SU-DHL-6 (cell line): Measurements from ENCODE around the gene AHI1.

Experiments
- H2AFZ ChIP-seq: fragments of 200-600 bp; sonication (generic); 2 replicates; pipeline ENCODE4 v1.6.1; 2014; ENCODE audit warnings: low read depth, mild to moderate bottlenecking, moderate library complexity, mixed read lengths, antibody characterized with exemption, low read length; ENCODE audit not compliant: severe bottlenecking
- H3F3A ChIP-seq: fragments of 200-600 bp; shearing (Covaris generic); 2 replicates; pipeline ENCODE4 v1.6.0; 2016; ENCODE audit warnings: antibody characterized with exemption, mild to moderate bottlenecking; ENCODE audit not compliant: insufficient read depth
- H3K27ac ChIP-seq: fragments of 200-600 bp; sonication (generic); 2 replicates; pipeline ENCODE4 v1.5.1; 2016; ENCODE audit warnings: low read depth, mild to moderate bottlenecking, low read length, moderate library complexity, mixed read lengths
- H3K27me3 ChIP-seq: fragments of 200-600 bp; sonication (generic), shearing (Covaris generic); 2 replicates; pipeline ENCODE4 v1.6.0; 2014; ENCODE audit warnings: mild to moderate bottlenecking, low read length
- H3K36me3 ChIP-seq: fragments of 200-600 bp; sonication (generic); 2 replicates; pipeline ENCODE4 v1.6.1; 2014; ENCODE audit warnings: mild to moderate bottlenecking, low read length, mixed read lengths
- H3K4me2 ChIP-seq: fragments of 300-600, 200-600 bp; shearing (Covaris generic), sonication (generic); 2 replicates; pipeline ENCODE4 v1.6.0; 2014; ENCODE audit warnings: low read length, low read depth, mild to moderate bottlenecking; ENCODE audit not compliant: poor library complexity, severe bottlenecking
- H3K4me3 ChIP-seq: fragments of 200-600 bp; sonication (generic); 2 replicates; pipeline ENCODE4 v1.5.1; 2014; ENCODE audit warnings: antibody characterized with exemption, low read length, mild to moderate bottlenecking, mixed read lengths; ENCODE audit not compliant: insufficient read depth, poor library complexity, severe bottlenecking
- H3K79me2 ChIP-seq: fragments of 200-600 bp; sonication (generic); 2 replicates; pipeline ENCODE4 v1.6.1; 2014; ENCODE audit warnings: mild to moderate bottlenecking, low read length, moderate library complexity; ENCODE audit not compliant: insufficient read depth
- H3K9ac ChIP-seq: fragments of 200-600 bp; sonication (generic); 2 replicates; pipeline ENCODE4 v1.7.0; 2014; ENCODE audit warnings: mild to moderate bottlenecking, low read length
- H3K9me2 ChIP-seq: fragments of 200-600 bp; sonication (generic); replicated peaks from 2 replicates; pipeline ENCODE4 v1.6.1; 2014; ENCODE audit warnings: low read length; ENCODE audit not compliant: insufficient read depth
- H3K9me3 ChIP-seq: fragments of 200-600 bp; sonication (generic); 2 replicates; pipeline ENCODE4 v1.6.1; 2014; ENCODE audit warnings: low read length, mixed read lengths; ENCODE audit not compliant: insufficient read depth
- H4K20me1 ChIP-seq: fragments of 200-600 bp; sonication (generic); 2 replicates; pipeline ENCODE4 v1.6.1; 2014; ENCODE audit warnings: low read depth, mild to moderate bottlenecking, antibody characterized with exemption, low read length, moderate library complexity, mixed read lengths
- EZH2phosphoT487 ChIP-seq: fragments of 200-600 bp; sonication (generic), shearing (Covaris generic); conservative IDR thresholded peaks from 2 replicates; pipeline ENCODE4 v1.6.1; 2018; ENCODE audit warnings: mild to moderate bottlenecking, antibody characterized with exemption, low read length, moderate library complexity, mixed read lengths
- TF ChIP-seq, protein P1 (sequence below): fragments of 200-600 bp; sonication (generic); IDR thresholded peaks from one replicate; pipeline ENCODE4 v1.5.1; 2017; ENCODE audit warnings: antibody characterized with exemption, mild to moderate bottlenecking, low read length, moderate library complexity; ENCODE audit not compliant: insufficient read depth, poor library complexity, severe bottlenecking

Gene AHI1

DNA sequence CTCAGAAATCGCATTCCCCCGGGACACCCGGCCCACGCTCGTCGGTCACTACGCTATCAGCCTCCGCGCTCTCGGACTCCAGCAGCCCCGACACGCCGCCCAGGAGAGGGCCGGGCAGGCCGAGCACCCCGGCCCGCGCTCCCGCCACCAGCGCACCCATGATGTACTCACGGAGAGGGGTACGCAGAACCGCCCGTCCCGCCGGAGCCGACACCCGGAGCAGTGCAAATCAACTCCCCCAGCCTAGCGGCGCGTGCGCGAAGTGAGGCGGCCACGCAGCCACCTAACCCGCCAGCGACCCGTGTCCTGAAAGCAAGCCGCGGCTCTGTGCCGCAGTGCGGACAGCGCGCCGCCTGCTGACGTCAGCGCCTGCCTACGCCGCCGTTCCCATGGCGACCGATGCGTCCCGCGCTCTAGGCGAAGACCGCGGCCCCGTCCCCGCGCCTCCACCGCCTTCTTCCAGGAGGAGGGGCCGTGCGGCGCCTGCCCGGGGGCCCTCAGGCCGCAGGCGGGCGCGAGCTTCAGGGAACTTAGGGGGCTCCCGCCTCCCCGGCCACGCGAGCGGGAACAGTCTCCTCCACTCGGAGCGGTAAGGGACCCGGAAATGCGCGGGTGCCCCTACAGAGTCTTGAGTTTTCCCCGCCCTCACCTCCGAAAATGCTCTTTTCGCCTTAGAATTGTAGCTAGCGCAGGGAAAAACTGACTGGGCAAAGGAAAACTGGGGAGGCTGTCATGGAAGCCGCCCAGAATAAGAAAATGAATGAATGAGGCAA lies at the start of gene AHI1:
Gene AHI1, minus strand, starts transcription at position 329 of the 773 bp plus-strand sequence. CDS start 5,503 bp downstream, outside the sequence.
- Histone ChIP-seq H3K36me3 (no peaks in the 10 kb centered on the region), H3K9ac (peak within 1 kb of the TSS; percentile 78), H4K20me1 (no peaks in the 10 kb centered on the region), H3K79me2 (peaks cover 8% of the 10 kb centered on the region; the same call in 1 of the 2 replicates), H3K4me3 (peak within 1 kb of the TSS; percentile 65), H3K27me3 (no peaks in the 10 kb centered on the region), H2AFZ (peak within 1 kb of the TSS; percentile 91), H3F3A (peaks cover 12% of the 10 kb centered on the region), H3K4me2 (peak within 1 kb of the TSS; percentile 91), H3K9me3 (no peaks in the 10 kb centered on the region), H3K9me2 (no peaks in the 10 kb centered on the region), H3K27ac (peak within 1 kb of the TSS; percentile 27)
- TF ChIP-seq, protein P1, sequence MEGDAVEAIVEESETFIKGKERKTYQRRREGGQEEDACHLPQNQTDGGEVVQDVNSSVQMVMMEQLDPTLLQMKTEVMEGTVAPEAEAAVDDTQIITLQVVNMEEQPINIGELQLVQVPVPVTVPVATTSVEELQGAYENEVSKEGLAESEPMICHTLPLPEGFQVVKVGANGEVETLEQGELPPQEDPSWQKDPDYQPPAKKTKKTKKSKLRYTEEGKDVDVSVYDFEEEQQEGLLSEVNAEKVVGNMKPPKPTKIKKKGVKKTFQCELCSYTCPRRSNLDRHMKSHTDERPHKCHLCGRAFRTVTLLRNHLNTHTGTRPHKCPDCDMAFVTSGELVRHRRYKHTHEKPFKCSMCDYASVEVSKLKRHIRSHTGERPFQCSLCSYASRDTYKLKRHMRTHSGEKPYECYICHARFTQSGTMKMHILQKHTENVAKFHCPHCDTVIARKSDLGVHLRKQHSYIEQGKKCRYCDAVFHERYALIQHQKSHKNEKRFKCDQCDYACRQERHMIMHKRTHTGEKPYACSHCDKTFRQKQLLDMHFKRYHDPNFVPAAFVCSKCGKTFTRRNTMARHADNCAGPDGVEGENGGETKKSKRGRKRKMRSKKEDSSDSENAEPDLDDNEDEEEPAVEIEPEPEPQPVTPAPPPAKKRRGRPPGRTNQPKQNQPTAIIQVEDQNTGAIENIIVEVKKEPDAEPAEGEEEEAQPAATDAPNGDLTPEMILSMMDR, result no peak
- TF ChIP-seq EZH2phosphoT487, result no peak

DNA sequence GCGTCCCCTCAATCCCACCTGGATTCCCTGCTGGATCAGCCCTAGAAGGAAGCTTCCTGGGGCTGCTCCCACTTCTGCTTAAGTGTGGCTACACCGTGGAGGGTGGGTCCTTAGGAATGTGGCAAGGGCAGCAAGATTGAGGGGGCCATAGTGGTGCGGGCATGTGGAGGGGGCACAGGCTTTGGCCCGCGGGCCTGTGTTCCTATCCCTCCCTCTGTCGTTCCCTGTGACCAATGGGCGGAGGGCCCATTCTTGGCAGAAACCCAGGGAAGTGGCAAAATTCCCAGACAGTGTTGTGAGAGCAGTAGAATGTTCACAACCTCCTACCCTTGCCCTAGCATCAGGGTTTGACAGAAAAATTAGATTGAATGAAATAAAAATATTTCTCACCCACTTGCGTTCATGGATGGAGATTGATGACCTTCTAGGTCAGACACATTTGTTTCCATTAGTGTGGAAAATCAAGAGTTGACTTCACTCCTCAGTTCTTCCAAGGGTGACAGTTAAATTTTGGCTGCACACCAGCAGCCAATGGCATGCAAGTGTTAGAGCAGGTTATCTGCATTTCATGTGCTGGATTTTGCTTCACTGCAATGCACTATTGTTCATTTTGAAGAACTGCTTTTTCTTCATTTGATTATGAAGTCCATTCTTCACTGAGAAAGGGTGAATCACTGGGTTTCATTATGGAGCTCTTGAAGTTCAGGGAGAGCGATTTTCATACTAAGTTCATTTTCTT lies 49.3 kb upstream of the AHI1 start:
- no peaks in the 10 kb centered on the region for H3K9me3 ChIP-seq
- no peak overlapping the region for H2AFZ ChIP-seq
- no peak overlapping the region for H3K4me3 ChIP-seq
- no peak overlapping the region for H3K27ac ChIP-seq
- H4K20me1 ChIP-seq, result no peaks in the 10 kb centered on the region
- no peak overlapping the region for H3K4me2 ChIP-seq
- H3K79me2 ChIP-seq, result no peaks in the 10 kb centered on the region
- TF ChIP-seq, protein P1, result no peak
- TF ChIP-seq EZH2phosphoT487, result no peak
- H3K9ac ChIP-seq, result no peak overlapping the region
- H3F3A ChIP-seq, result no peaks in the 10 kb centered on the region
- H3K36me3 ChIP-seq, result no peaks in the 10 kb centered on the region
- H3K27me3 ChIP-seq, result no peaks in the 10 kb centered on the region
- no peaks in the 10 kb centered on the region for H3K9me2 ChIP-seq

DNA sequence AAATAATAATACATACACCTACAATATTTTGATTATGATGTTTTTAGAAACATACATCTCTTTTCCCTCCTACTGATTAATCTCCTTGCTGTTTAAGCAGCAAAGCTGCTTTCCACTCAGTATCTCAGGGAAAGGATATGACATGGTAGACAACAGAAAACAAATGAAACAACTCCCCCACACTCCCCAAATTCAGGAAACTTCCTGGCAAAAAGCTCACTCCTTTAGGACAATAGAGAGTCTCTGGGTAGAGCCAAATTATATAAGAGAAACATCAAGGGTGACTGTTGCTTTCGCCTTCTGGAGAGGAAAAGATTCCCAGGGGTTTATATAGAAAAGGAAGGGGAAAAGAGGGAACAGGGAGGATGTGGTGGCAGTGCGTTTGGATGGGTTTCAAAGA lies 48.7 kb upstream of the AHI1 start:
- H3K4me3 ChIP-seq, result no peak overlapping the region
- no peak overlapping the region for H3K4me2 ChIP-seq
- H3K9ac ChIP-seq, result no peak overlapping the region
- no peaks in the 10 kb centered on the region for H3K9me2 ChIP-seq
- H3K27ac ChIP-seq, result no peak overlapping the region
- H3K9me3 ChIP-seq, result no peaks in the 10 kb centered on the region
- no peaks in the 10 kb centered on the region for H4K20me1 ChIP-seq
- no peaks in the 10 kb centered on the region for H3K79me2 ChIP-seq
- H3K27me3 ChIP-seq, result no peaks in the 10 kb centered on the region
- H2AFZ ChIP-seq, result no peak overlapping the region
- H3K36me3 ChIP-seq, result no peaks in the 10 kb centered on the region
- no peak for TF ChIP-seq EZH2phosphoT487
- TF ChIP-seq, protein P1, result no peak
- H3F3A ChIP-seq, result no peaks in the 10 kb centered on the region
